GM12875 (cell line): ENCODE data around the gene ROPN1B.

Source experiments
- H3K4me3 ChIP-seq: one replicate; pipeline ENCODE4 v1.5.1; 2011; ENCODE audit warnings: low read depth, low read length, control low read depth
- CTCF ChIP-seq: IDR thresholded peaks from 2 replicates; pipeline ENCODE4 v1.5.1; 2011; ENCODE audit warnings: low read depth, mild to moderate bottlenecking, control low read depth, inconsistent platforms, low read length, moderate library complexity, borderline replicate concordance; ENCODE audit not compliant: insufficient read depth

ROPN1B gene

DNA sequence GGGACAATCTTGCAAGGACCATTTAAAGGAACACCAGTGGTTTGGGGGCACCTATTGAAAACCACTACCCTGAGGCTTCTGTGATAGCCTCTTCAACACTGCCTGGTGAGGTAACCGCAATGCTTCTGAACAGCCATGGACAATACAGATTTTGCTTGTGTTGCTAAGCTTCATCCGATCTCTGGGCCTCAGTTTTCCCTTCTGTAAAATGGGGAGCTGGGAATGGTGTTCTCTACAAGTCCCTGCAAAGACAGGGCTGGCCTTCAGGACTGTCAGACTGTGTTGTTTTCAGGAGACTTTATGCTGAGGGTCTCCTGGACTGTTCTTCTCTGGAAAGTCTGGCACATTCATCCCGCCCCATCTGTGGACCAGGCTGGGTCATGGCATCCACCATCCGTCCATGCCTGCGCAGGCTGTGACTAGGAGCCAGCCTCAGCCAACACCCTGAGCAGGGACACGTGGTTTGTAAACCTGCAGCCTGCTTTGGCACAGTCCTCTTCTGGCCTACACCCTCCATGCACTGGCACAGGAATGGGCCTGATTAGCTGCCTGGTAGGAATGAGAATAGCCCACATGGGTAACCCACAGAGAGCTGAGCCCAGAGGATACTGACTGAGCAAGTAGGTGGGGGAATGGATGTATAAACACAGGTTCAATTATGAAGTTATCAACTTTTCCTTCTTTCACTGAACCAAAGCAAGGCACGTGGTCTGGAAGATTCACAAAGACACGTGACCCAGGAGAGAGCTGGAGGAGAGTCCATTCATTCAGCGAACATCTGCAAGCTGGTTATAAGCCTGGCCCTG lies 55.3 kb downstream of the ROPN1B start:
- no peak overlapping the region for H3K4me3 ChIP-seq
- TF ChIP-seq CTCF = no peak

GRCh38 chr3:126025116-126025729 lies 56.2 kb downstream of the ROPN1B start:
- no peak overlapping the region for H3K4me3 ChIP-seq
- TF ChIP-seq CTCF = no peak

DNA sequence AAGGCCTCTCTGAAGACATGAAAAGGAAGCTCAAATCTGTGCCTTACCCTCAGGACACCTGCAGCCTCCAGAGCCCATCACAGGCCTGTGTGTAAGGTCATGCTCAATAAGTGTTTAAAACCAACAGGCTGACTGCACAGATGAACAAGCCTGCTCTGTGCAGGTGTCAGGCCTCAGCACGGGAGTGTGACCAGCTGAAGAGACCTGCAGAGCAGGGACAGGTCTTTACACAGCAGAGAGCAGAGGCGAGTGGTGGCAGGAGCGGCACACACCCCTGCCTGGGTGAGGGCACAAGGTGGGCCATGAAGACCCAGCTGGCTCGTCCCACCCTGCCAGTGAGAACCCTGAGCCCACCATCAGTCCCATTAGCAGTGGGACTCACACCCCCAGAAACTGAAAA lies 56.9 kb downstream of the ROPN1B start:
- no peak overlapping the region for H3K4me3 ChIP-seq
- TF ChIP-seq CTCF = no peak

DNA sequence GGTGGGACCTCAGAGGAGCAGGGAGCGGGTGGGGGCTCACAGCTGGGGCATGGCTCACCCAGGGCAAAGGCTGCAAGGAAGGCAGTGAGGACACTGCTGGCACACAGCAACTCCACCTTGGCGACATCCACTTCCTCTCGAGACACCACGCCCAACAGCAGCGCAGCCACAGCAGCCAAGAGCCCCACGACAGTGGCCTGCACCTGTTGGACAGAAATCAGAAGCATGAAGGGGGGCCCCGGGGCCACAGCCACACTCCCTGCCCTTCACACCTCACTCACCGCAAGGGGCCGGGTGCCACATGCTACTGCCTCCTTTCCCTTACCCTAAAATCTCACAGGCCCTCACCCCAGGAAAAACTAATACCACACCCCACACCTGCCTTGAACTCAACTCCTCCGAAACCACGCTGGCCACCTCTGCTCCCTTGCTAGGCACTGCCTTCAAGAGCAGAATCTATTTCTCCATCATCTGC lies 57.3 kb downstream of the ROPN1B start:
- H3K4me3 ChIP-seq = no peak overlapping the region
- TF ChIP-seq CTCF = no peak

DNA sequence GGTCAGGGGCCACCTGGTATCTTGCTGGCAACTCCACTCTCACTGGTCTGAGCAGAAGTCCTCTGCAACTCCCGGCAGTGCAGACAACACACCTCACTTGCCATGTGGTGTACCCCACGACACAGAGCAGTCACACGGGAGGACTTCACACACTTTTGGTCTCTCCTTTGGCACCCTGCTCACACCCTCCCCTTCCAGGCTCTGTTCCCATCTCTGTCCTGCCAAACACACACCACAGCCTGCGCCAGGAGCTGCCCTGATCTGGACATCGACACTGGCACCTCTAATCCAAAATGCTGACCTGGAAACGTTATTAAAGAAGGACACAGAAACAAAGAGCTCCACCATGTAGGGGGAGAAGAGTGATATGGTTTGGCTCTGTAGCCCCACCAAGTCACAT lies 57.8 kb downstream of the ROPN1B start:
- H3K4me3 ChIP-seq = no peak overlapping the region
- no peak for TF ChIP-seq CTCF

DNA sequence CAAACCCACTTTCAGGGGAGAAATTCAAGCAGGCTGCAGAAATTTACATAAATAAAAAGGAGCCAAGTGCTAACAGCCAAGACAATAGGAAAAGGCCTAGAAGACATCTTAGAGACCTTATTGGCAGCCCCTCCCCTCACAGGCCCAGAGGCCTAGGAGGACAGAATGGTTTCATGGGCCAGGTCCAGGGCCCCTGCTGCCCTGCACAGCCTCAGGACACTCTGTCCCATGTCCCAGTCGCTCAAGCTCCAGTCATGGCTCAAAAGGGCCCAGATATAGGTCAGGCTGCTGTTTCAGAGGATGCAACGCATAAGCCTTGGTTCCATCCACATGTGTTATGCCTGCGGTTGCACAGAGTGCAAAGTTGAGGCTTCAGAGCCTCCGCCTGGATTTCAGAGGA lies 59.1 kb downstream of the ROPN1B start:
- TF ChIP-seq CTCF = no peak
- H3K4me3 ChIP-seq = no peak overlapping the region

DNA sequence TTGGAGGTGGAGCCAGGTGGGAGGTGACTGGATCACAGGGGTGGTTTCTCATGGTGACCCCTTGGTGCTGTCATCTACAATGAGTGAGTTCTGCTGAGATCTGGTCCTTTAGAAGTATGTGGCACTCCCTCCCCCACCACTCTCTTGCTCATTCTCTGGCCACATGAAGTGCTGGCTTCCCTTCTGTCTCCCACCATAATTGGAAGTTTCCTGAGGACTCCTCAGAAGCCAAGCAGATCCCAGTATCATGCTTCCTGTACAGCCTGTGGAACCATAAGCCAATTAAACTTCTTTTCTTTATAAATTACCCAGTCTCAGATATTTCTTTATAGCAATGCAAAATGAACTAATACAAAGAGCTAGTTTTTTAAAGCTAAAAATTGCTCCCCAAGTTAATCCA lies 60.3 kb downstream of the ROPN1B start:
- TF ChIP-seq CTCF = no peak
- H3K4me3 ChIP-seq = no peak overlapping the region
